H1 (cell line): ENCODE results near the gene CROCC.

Source experiments
- CTCF ChIP-seq, 3 experiments: IDR thresholded peaks; 1 replicate in 2 of 3; 2 replicates in 1 of 3; pipeline versions ENCODE4 v1.5.1 to v1.6.1; 2011; ENCODE audit warnings: low read length in 3 of 3, mild to moderate bottlenecking in 3 of 3, inconsistent platforms in 2 of 3, low read depth in 1 of 3, moderate library complexity in 1 of 3; ENCODE audit not compliant: insufficient read depth in 1 of 3; ENCODE audit errors: control extremely low read depth in 1 of 3
- POLR2A ChIP-seq, 2 experiments: IDR thresholded peaks; 1 replicate in 1 of 2; 2 replicates in 1 of 2; pipeline ENCODE4 v1.6.1; 2011; ENCODE audit warnings: low read depth in 2 of 2, low read length in 2 of 2, mild to moderate bottlenecking in 2 of 2; ENCODE audit errors: control extremely low read depth in 1 of 2

GRCh38 chr1:17009706-17010105 lies 88.0 kb downstream of the CROCC start:
- TF ChIP-seq POLR2A (IDR thresholded peaks at IDR 0.05; ENCODE audit: control extremely low read depth in 1 of 2, low read depth in 2 of 2, low read length in 2 of 2) (no peak), CTCF (IDR thresholded peaks at IDR 0.05; ENCODE audit: control extremely low read depth in 1 of 3, insufficient read depth in 1 of 3, low read depth in 1 of 3, low read length in 3 of 3) (no peak)
